HG02798 (cell line): ENCODE measurements around the gene ZFAND2B.

ENCODE experiments used
- ATAC-seq: cut with Tn5 transposase; IDR thresholded peaks from one replicate; pipeline ENCODE4 v1.9.1; 2021; ENCODE audit warnings: mild to moderate bottlenecking; ENCODE audit not compliant: unreplicated experiment, poor library complexity

Gene ZFAND2B

DNA sequence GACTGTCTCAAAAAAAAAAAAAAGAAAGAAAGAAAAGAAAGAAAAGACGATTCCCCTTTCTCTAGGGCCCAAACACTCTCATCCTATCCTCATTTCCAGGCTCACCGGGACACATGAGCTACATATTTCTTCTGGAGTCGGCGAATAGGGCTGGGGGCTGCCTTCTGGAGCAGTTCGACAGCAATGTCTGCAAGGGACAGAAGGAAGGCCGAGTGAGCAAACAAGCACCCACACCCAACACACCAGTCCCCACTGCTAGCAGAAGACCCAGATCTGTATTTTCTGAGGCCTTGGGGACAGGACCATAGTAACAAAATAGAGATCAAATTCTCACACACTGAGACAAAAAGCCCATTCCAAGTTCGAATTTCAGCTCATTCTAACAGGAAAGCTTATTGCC lies 31.1 kb upstream of the ZFAND2B start:
- ATAC-seq: no peak

DNA sequence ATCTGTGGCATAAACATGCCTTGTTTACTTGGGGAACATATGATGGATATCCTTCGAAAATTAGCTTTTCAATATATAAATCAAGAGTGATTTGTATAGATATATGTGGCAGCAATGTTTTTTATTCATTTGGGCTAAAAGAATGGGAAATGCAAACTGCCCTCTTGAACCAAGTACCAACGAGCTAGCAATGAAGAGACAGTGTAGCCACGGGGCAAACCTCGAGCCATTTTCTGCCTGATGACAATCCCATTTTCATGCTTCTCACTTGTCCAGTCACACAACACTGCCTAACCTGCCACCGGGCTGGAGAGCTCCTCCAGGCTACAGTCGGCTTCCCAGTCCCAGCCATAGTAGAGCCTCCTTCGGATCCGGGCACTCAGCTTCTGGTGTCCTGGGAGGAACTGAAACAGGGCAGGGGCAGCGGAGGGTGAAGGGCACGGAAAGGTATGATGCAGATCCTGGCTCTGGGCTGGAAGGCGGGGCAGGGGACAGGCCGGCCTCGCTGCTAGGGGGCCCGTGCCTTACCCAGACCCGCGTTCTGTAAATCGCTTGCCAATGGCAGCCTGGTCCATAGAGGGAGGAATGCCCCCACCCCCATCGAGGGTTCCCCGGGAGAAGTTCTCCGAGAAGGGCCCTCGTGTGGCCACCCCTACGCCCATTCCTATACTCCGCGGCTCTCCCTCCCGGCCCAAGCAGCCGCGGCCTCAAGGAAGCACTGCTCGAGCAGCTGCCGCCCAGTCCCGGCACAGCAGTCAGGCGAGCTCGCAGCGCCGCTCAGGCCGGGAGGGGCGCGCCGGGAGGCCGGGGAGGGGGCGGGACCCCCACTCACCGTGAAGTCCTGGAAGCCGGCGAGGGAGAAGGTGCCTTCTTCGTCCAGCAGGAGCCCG lies 30.4 kb upstream of the ZFAND2B start:
- ATAC-seq: peak; percentile 15

DNA sequence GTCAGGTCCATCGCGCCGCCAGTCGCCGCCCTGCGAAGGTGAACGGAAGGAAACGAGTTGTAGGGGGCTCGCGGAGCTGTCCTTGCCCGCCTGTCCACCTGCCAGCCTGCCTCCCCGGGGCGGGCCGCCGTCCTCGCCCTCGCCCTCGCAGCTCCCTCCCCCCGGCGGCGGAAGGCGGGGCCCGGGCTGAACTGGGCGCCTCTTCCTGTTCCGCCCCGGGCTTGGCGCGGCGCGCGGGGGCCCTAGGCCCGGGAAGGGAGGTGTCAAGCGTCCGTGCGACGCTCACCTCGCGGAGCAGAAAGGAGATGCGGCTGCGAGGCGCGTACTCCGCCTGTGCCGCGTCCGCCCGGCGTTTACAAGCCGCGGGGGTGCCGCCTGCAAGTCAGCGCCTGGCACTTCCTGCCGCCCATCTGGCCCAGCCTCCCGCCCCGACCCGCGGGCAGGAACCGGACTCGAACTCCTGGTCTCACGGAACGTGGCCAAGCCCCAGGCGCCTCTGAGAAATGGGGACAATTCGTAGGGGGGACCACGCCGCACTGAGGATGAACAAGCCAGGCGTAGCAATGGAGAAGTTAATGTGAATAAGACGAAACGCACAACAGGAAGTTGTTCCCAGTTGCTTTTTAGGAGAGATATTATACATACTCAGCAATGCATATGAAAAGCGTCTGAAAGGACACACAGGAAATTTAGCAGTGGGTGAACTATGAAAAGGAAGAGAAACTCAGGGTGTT lies 29.6 kb upstream of the ZFAND2B start, which contains the start of gene CNPPD1:
TSS of gene CNPPD1 (minus strand) at position 108 of the 734 bp plus-strand sequence. CDS start at position 11, 97 bp downstream.
- peak; percentile 73 for ATAC-seq

DNA sequence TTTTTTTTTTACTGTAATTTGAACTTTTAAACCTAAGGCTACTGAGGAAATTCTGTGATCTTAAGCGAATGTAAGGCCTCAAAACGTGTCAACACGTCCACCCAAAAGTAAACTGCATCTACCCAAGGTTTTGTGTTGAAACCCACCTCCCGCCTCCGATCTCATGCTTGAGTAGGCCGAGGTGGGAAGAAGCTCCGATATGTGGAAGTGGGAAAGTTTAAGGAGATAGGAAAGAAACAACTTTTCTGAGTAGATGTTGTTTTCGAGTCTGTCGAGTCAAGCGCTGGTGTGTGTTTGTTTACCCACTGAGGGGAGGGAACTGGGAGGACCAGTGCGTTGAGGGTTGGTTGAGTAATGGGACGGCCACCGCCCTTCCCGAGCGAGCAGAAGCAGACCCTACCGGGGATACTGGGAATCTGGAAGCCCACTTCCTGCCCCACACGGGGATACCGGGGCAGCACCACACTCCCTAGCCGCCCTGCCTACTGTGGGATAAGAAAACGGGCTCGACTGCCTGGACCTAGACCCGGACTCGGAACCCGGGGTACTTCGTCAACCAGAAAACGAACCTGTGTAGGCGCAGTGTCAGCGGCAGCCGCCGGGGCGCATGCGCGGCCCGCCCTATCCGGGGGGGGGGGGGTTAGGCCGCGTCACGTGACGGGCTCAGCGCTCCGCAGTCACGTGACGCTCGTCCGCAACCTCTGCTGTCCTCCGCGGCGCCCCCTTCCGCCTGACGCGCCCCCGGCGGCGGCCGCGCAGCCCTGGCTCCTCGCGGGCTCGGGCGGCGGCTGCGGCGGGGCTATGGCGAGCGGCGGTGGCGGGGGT lies 28.8 kb upstream of the ZFAND2B start, which contains the start of gene RETREG2:
TSS of gene RETREG2 (plus strand) at position 724 of the 825 bp plus-strand sequence. CDS start at position 802, 78 bp downstream.
- ATAC-seq: peak; percentile 52

DNA sequence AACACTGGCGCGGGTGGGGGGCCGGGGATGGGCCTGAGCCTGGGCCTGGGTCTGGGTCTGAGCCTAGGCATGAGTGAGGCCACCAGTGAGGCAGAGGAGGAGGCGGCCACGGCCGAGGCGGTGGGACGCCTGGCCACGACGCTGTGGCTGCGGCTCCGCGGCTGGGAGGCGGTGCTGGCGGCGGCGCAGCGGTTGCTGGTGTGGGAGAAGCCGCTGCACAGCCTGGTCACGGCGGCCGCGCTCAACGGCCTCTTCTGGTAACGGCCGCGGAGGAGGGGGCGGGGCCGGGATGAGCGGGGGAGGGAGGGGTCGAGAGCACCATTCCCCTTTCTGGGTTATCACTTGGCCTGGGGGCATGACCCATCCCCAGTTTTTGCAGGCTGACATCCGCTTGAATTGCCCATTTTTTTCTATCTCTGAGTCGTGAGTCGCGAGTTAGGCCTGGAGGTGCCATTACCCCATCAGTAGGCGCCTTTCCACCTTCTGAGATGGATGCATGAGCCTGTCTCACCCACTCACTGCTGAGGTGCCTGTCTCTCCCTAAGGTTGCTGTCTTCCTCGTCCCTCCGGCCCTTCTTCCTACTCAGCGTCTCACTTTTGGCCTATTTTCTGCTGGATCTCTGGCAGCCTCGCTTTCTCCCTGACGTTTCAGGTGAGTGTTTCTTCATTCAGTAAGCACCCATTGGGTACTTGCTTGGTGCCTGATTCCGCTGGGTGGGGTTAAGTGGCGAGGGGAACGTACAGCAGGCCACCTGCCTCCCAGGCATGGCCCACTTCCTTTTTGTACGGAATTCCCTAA lies 28.0 kb upstream of the ZFAND2B start:
- peak; percentile 24 for ATAC-seq

DNA sequence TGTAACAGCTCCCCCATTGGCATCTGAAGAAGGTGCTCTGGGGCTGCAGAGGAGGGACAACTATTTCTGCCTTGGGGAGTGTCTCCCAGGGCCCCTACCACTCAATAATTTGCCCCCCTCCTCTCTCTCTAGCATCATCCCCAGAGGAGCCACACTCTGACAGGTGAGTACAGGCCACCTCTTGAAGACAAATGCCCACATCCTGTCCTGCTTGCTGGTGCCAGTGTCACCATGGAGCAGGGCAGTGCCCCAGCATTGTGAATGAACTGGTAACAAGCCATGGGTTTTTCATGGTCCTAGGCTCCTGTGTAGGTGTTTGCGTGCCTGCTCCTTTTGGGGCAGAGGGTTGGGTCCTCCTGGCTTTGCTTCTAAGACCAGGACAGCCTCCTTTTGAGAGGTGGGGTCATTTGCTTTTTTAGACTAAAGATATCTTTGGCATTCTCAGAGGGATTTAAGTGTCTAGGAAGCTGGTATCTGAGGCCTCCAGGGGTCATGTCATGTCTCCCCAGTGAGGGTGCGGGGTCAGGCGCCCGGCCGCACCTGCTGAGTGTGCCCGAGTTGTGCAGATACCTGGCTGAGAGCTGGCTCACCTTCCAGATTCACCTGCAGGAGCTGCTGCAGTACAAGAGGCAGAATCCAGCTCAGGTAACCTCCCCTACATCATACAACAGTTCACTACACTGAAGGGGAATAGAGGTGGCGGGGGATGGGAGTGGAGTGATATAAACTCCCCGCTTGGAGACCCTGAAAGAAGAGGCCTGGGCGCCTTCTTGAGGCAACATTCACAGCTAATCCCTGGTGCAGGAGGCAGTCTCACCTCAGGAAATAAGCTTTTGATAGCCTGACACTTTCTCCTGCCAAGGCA lies 26.7 kb upstream of the ZFAND2B start:
- ATAC-seq: no peak

DNA sequence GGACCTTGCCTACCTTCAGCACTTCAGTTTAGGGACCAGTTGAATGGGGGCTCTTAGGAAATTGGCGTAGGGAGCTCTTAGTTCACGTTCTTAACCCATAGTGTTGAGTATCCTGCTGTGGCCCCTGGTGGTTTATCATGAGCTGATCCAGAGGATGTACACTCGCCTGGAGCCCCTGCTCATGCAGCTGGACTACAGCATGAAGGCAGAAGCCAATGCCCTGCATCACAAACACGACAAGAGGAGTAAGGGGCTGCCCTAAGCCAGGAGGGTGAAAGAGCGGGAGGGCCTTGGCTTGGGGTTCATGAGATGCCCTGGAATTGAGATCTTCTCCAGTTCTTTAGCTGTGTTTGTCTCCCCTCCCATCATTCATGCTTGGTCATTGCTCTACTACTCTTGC lies 25.6 kb upstream of the ZFAND2B start:
- ATAC-seq: no peak

DNA sequence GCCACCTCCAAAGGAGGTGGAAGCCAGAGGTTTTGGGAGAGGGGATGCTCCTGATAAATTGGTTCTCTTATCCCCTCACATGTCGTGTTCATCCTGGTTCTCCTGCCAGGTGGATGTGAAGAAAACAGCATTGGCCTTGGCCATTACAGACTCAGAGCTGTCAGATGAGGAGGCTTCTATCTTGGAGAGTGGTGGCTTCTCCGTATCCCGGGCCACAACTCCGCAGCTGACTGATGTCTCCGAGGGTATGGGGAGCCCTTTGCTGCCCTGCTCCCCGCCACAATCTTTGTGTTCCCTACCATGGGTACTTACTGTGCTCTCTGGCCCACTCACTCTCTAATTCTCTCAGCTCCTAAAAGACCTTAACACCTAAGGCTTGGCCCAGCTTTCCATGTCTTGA lies 25.1 kb upstream of the ZFAND2B start:
- ATAC-seq: no peak

DNA sequence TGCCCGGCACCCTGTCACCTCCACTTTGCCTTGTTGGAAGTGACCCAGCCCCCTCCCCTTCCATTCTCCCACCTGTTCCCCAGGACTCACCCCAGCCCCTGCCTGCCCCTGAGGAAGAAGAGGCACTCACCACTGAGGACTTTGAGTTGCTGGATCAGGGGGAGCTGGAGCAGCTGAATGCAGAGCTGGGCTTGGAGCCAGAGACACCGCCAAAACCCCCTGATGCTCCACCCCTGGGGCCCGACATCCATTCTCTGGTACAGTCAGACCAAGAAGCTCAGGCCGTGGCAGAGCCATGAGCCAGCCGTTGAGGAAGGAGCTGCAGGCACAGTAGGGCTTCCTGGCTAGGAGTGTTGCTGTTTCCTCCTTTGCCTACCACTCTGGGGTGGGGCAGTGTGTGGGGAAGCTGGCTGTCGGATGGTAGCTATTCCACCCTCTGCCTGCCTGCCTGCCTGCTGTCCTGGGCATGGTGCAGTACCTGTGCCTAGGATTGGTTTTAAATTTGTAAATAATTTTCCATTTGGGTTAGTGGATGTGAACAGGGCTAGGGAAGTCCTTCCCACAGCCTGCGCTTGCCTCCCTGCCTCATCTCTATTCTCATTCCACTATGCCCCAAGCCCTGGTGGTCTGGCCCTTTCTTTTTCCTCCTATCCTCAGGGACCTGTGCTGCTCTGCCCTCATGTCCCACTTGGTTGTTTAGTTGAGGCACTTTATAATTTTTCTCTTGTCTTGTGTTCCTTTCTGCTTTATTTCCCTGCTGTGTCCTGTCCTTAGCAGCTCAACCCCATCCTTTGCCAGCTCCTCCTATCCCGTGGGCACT lies 24.0 kb upstream of the ZFAND2B start:
- no peak for ATAC-seq

DNA sequence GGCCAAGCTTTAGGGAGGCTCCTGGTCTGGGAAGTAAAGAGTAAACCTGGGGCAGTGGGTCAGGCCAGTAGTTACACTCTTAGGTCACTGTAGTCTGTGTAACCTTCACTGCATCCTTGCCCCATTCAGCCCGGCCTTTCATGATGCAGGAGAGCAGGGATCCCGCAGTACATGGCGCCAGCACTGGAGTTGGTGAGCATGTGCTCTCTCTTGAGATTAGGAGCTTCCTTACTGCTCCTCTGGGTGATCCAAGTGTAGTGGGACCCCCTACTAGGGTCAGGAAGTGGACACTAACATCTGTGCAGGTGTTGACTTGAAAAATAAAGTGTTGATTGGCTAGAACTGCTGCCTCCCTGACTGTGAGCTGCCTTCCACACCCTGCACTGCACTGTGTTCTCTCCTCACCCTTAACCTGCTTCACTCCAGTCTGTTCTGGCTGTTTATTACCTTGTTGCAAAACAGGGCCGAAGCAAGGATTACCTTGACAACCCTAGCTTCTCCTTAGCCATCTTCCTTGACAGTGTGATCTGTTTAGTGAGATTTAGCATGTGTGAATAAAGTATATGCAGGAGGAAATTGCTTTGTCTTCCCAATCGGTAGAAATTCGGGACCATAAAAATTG lies 23.3 kb upstream of the ZFAND2B start:
- ATAC-seq: no peak

DNA sequence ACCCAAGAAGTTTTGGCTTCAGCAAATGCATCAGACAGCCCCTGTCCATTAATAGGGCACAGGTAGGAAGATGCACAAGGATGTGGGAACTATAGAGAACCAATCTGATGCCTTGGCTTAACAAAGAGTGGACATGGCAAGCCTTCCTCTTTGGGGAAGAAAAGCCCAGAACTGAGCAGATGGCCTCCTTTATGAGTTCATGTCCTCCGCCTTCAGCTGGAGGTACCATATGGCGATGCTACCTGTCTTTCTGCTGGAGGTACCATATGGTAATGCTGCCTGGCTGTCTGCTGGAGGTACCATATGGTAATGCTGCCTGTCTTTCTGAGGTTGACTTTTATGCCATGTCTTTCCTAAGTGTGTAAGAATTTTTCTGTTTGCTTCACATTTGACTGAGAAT lies 22.5 kb upstream of the ZFAND2B start:
- ATAC-seq: no peak

DNA sequence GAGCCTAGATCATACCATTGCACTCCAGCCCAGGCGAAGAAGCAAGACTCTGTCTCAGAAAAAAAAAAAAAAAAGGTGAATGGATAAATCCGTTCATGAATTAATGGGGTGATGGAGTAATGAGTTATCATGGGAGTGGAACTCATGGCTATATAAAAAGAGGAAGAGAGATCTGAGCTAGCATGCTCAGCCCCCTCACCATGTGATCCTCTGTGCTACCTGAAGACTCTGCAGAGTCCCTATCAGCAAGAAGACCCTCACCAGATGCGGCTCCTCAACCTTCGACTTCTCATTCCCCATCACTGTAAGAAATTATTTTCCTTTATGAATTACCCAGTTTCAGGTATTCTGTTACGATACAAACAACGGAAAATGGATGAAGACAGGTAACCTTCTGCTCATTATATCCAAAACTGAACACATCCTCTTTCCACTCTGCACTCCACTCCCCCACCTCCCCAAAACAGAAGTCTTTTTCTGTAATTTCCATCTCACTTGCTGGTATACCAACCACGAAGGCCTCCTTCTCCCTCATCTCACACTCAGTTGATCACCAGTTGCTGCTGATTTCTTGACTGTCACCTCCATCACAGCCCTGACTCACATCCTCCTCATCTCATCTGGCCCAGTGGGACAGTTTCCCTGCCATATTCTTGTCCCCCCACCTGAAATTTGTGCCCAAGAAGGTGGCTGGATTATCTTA lies 19.7 kb upstream of the ZFAND2B start:
- no peak for ATAC-seq

DNA sequence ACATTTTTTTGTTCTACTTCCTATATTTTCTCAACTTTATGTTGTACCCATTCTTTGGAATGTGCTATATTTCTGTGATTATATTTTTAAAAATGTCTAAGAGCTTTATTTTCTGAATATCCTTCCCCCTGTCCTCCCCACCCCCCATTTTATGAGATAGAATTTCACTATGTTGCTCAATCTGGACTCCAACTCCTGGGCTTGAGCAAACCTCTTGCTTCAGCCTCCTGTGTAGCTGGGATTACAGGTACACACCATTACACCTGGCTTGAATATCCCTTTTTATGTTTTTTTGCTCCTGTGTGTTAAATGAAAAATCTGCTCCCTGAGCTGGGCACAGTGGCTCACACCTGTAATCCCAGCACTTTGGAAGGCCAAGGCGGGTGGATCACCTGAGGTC lies 9.2 kb upstream of the ZFAND2B start:
- no peak for ATAC-seq

DNA sequence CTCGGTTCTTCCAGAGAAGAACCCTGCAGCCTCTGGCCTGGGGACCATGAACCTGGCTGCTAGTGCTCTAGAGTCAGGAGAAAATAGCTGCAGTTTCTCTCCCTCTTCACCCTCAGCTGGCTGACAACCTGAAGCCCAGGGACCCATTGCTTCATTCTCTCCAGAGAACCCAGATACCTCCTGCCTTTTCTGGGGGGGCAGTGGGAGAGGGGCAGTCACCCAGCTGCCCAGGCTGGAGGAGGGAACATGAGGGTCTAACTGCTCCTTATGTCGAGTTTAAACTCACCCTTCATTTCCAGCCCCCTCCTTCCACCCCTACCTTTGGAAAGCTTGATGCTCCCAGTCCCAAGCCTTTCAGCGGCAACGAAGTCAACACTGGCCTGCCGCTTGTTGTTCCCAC lies 7.6 kb upstream of the ZFAND2B start:
- no peak for ATAC-seq

DNA sequence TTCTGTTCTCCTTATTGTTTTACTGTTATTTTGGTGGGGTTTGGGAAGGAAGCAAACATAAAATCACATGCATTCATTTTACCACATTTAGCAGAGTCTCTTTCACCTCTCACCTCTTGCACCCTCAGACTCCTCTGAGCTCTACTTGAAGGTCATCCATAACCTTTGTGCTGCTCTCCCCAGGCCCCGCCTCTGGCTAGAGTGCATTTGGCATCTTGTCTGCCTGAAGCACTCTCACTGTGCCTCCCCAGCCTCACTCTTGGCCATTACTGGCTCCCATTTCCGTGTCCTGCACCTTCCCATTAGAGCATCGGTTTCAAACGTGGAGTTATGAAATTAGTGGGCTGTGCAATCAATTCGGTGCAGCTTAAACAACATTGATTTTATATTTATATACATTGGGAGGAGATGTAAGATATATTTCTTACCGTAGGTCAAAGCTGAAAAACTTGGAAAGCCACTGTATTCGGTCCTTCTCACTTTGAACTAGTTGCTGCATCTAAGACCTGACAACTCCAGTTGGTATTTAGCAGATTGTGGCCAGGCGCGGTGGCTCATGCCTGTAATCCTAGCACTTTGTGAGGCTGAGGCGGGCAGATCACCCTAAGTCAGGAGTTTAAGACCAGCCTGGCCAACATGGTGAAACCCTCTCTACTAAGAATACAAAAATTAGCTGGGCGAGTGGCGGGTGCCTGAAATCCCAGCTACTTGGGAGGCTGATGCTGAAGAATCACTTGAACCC lies 6.9 kb upstream of the ZFAND2B start:
- no peak for ATAC-seq
